HEK293 (cell line): ENCODE results near the gene ZNF444.

ENCODE experiments used
- CTCF ChIA-PET: fragments of 350-600 bp; formaldehyde crosslinking; extraction: SDS; loops from one replicate; lab custom pipeline; 2021; ENCODE audit warnings: antibody characterized with exemption; lab: Yijun Ruan, JAX
- POLR2A ChIA-PET: fragments of 300-600 bp; formaldehyde crosslinking; extraction: SDS; loops from one replicate; lab custom pipeline; 2020; ENCODE audit warnings: antibody characterized with exemption, inconsistent platforms; lab: Yijun Ruan, JAX
- H3K27ac ChIP-seq: fragments of 200-500 bp; sonication (Bioruptor generic); 2 replicates; pipeline ENCODE4 v1.5.1; 2014; ENCODE audit warnings: low read depth, low read length, control low read depth, inconsistent platforms; ENCODE audit errors: extremely low read depth
- H3K36me3 ChIP-seq, 2 experiments: fragments of 200-500 bp in 1 of 2; sonication (Bioruptor generic) in 1 of 2; 1 replicate in 1 of 2; 2 replicates in 1 of 2; pipeline ENCODE4 v1.5.1; 2014 to 2017; ENCODE audit warnings: inconsistent platforms in 2 of 2, low read length in 2 of 2; ENCODE audit not compliant: control insufficient read depth in 2 of 2, insufficient read depth in 1 of 2
- H3K4me1 ChIP-seq: fragments of 200-500 bp; sonication (Bioruptor generic); 2 replicates; pipeline ENCODE4 v1.5.1; 2014; ENCODE audit warnings: mild to moderate bottlenecking, low read length, inconsistent platforms; ENCODE audit not compliant: control insufficient read depth, insufficient read depth
- H3K4me3 ChIP-seq: 2 replicates; pipeline ENCODE4 v1.5.1; 2011; ENCODE audit warnings: low read depth, mild to moderate bottlenecking, control low read depth, low read length, moderate library complexity
- H3K9me3 ChIP-seq: fragments of 200-500 bp; sonication (Bioruptor generic); 2 replicates; pipeline ENCODE4 v1.5.1; 2014; ENCODE audit warnings: low read depth, low read length, inconsistent platforms; ENCODE audit not compliant: control insufficient read depth, insufficient read depth
- EGR2 ChIP-seq: fragments of 450-650 bp; formaldehyde crosslinking; IDR thresholded peaks from 2 replicates; pipeline ENCODE4 v1.5.1; 2016; ENCODE audit warnings: low read depth, missing biosample characterization, missing genetic modification characterization
- GLIS1 ChIP-seq: fragments of 450-650 bp; formaldehyde crosslinking; IDR thresholded peaks from 2 replicates; pipeline ENCODE4 v1.5.1; 2016; ENCODE audit warnings: missing biosample characterization, missing genetic modification characterization
- SP2 ChIP-seq: fragments of 450-650 bp; formaldehyde crosslinking; IDR thresholded peaks from 2 replicates; pipeline ENCODE4 v1.5.1; 2016; ENCODE audit warnings: missing biosample characterization, missing genetic modification characterization
- SP7 ChIP-seq: fragments of 450-650 bp; formaldehyde crosslinking; IDR thresholded peaks from 2 replicates; pipeline ENCODE4 v1.5.1; 2016; ENCODE audit warnings: missing biosample characterization, missing genetic modification characterization
- ZBTB7A ChIP-seq: fragments of 450-650 bp; formaldehyde crosslinking; IDR thresholded peaks from 2 replicates; pipeline ENCODE4 v1.5.1; 2016; ENCODE audit warnings: low read depth, missing biosample characterization, missing genetic modification characterization
- ZEB2 ChIP-seq: fragments of 450-650 bp; formaldehyde crosslinking; IDR thresholded peaks from 2 replicates; pipeline ENCODE4 v1.5.1; 2016; ENCODE audit warnings: missing biosample characterization, missing genetic modification characterization
- ZFHX2 ChIP-seq: fragments of 450-650 bp; formaldehyde crosslinking; conservative IDR thresholded peaks from 2 replicates; pipeline ENCODE4 v1.5.1; 2016; ENCODE audit warnings: missing biosample characterization, missing genetic modification characterization
- ZIC2 ChIP-seq: fragments of 450-650 bp; formaldehyde crosslinking; IDR thresholded peaks from 2 replicates; pipeline ENCODE4 v1.5.1; 2016; ENCODE audit warnings: missing biosample characterization, missing genetic modification characterization
- ZNF132 ChIP-seq: fragments of 450-650 bp; formaldehyde crosslinking; IDR thresholded peaks from 2 replicates; pipeline ENCODE4 v1.5.1; 2017; ENCODE audit warnings: missing biosample characterization, missing genetic modification characterization, borderline replicate concordance
- ZNF174 ChIP-seq: fragments of 450-650 bp; formaldehyde crosslinking; IDR thresholded peaks from 2 replicates; pipeline ENCODE4 v1.5.0; 2017; ENCODE audit warnings: missing biosample characterization, mild to moderate bottlenecking, missing genetic modification characterization
- ZNF202 ChIP-seq: fragments of 450-650 bp; formaldehyde crosslinking; IDR thresholded peaks from 2 replicates; pipeline ENCODE4 v1.5.1; 2016; ENCODE audit warnings: missing biosample characterization, missing genetic modification characterization, borderline replicate concordance
- ZNF248 ChIP-seq: fragments of 450-650 bp; formaldehyde crosslinking; IDR thresholded peaks from 2 replicates; pipeline ENCODE4 v1.5.1; 2017; ENCODE audit warnings: missing biosample characterization, missing genetic modification characterization
- ZNF548 ChIP-seq: fragments of 450-650 bp; formaldehyde crosslinking; IDR thresholded peaks from 2 replicates; pipeline ENCODE4 v1.5.1; 2016; ENCODE audit warnings: missing biosample characterization, missing genetic modification characterization
- ZNF561 ChIP-seq: fragments of 450-650 bp; IDR thresholded peaks from 2 replicates; pipeline ENCODE4 v1.5.1; 2018; ENCODE audit warnings: missing biosample characterization, missing genetic modification characterization, borderline replicate concordance
- ZNF585B ChIP-seq: fragments of 450-650 bp; formaldehyde crosslinking; IDR thresholded peaks from 2 replicates; pipeline ENCODE4 v1.5.1; 2016; ENCODE audit warnings: missing biosample characterization, missing genetic modification characterization
- ZNF600 ChIP-seq: fragments of 450-650 bp; formaldehyde crosslinking; IDR thresholded peaks from 2 replicates; pipeline ENCODE4 v1.5.1; 2016; ENCODE audit warnings: missing biosample characterization, missing genetic modification characterization
- ZNF707 ChIP-seq: fragments of 450-650 bp; formaldehyde crosslinking; IDR thresholded peaks from 2 replicates; pipeline ENCODE4 v1.5.1; 2016; ENCODE audit warnings: missing biosample characterization, missing genetic modification characterization
- ZNF777 ChIP-seq: fragments of 450-650 bp; formaldehyde crosslinking; IDR thresholded peaks from 2 replicates; pipeline ENCODE4 v1.5.1; 2017; ENCODE audit warnings: missing biosample characterization, missing genetic modification characterization, borderline replicate concordance
- ZXDB ChIP-seq: fragments of 450-650 bp; formaldehyde crosslinking; IDR thresholded peaks from 2 replicates; pipeline ENCODE4 v1.5.1; 2016; ENCODE audit warnings: missing biosample characterization, missing genetic modification characterization
- TF ChIP-seq, protein P1 (sequence below): fragments of 450-650 bp; formaldehyde crosslinking; IDR thresholded peaks from 2 replicates; pipeline ENCODE4 v1.5.1; 2016; ENCODE audit warnings: missing biosample characterization, missing genetic modification characterization
- TF ChIP-seq, protein P2 (sequence below): fragments of 450-650 bp; formaldehyde crosslinking; IDR thresholded peaks from 2 replicates; pipeline ENCODE4 v1.5.1; 2016; ENCODE audit warnings: missing biosample characterization, missing genetic modification characterization, borderline replicate concordance

ZNF444 gene

GRCh38 chr19:56110515-56111448, 30.3 kb upstream of the ZNF444 start:
- H3K4me1 ChIP-seq: peaks cover 26% of the 10 kb centered on the region
- peak overlapping the region; percentile 49; the same call in 1 of the 2 replicates for H3K27ac ChIP-seq
- H3K9me3 ChIP-seq: no peaks in the 10 kb centered on the region
- ChIA-PET POLR2A (interaction anchor here (1.2 kb wide), 1 partner anchor 30 kb away, joined by 4 read pairs; the partner anchor contains the start of gene ZNF444), CTCF (no interaction called here)
- no peak overlapping the region for H3K4me3 ChIP-seq
- H3K36me3 ChIP-seq: peaks cover 0 to 6% of the 10 kb centered on the region in 2 experiments; a peak in 2 of 3 replicates
- TF ChIP-seq GLIS1 (tag by site-specific recombination) (peak; percentile 45; the same call in 1 of the 2 replicates), ZNF132 (tag by site-specific recombination) (no peak), ZNF548 (no peak), ZIC2 (peak; percentile 91), ZFHX2 (0 out of 2 replicates have a peak, but pooled peaks have one; percentile 32), EGR2 (tag by site-specific recombination) (peak; percentile 56), ZNF777 (no peak), ZNF248 (no peak), ZNF707 (no peak), ZNF561 (no peak), ZNF202 (tag by site-specific recombination) (no peak), ZNF174 (no peak)
- TF ChIP-seq, protein P1, sequence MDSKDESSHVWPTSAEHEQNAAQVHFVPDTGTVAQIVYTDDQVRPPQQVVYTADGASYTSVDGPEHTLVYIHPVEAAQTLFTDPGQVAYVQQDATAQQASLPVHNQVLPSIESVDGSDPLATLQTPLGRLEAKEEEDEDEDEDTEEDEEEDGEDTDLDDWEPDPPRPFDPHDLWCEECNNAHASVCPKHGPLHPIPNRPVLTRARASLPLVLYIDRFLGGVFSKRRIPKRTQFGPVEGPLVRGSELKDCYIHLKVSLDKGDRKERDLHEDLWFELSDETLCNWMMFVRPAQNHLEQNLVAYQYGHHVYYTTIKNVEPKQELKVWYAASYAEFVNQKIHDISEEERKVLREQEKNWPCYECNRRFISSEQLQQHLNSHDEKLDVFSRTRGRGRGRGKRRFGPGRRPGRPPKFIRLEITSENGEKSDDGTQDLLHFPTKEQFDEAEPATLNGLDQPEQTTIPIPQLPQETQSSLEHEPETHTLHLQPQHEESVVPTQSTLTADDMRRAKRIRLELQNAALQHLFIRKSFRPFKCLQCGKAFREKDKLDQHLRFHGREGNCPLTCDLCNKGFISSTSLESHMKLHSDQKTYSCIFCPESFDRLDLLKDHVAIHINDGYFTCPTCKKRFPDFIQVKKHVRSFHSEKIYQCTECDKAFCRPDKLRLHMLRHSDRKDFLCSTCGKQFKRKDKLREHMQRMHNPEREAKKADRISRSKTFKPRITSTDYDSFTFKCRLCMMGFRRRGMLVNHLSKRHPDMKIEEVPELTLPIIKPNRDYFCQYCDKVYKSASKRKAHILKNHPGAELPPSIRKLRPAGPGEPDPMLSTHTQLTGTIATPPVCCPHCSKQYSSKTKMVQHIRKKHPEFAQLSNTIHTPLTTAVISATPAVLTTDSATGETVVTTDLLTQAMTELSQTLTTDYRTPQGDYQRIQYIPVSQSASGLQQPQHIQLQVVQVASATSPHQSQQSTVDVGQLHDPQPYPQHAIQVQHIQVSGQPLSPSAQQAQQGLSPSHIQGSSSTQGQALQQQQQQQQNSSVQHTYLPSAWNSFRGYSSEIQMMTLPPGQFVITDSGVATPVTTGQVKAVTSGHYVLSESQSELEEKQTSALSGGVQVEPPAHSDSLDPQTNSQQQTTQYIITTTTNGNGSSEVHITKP (tag by site-specific recombination): peak; percentile 67
- TF ChIP-seq, all 188 proteins: peak for 5

DNA sequence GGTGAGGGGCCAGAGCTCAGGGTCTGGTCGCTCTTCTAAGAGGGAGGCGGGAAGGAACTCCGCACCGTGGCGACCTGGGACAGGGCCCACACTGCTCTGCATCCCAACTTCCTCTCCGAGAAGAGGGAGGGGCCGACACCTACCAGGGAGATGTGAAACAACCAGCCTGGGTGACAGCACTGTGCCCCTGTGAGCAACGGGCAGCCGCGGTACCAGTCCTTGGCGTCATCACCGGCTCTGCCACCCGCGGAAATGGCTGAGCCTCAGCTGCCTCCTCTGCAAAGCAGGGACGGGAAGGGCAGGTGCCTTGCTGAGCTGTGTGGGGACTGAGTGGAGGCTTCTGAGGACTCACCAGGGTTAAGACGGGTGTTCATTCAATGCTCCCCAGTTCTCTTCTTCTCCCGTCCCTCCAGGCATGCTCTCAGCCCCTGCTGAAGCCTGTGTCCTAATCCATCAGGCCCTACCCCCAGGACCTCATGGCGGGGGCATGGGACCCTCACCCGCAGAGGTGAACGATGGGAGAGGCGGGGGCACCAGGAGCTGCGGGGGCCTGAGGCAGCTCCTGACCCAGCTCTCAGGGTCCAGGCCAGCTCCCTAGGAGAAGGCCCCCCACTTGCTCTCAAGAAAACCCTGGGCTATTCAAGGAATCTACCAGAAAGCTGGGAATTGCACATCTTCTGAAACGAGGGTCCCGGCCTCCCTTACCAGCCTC, 29.3 kb upstream of the ZNF444 start:
- TF ChIP-seq SP2: peak; percentile 38
- no peak for TF ChIP-seq ZNF585B
- TF ChIP-seq ZNF600 (tag by site-specific recombination): 0 out of 2 replicates have a peak, but pooled peaks have one; percentile 14
- peak; percentile 25; the same call in 1 of the 2 replicates for TF ChIP-seq ZXDB (tag by site-specific recombination)
- ChIA-PET POLR2A (no interaction called here), CTCF (interaction anchor here (0.6 kb wide), 1 partner anchor 52 kb away, joined by 3 read pairs; no protein-coding TSS in a partner anchor)
- Histone ChIP-seq H3K4me3 (no peak overlapping the region), H3K4me1 (peaks cover 22% of the 10 kb centered on the region), H3K9me3 (no peaks in the 10 kb centered on the region), H3K27ac (no peak overlapping the region), H3K36me3 (peaks cover 0 to 7% of the 10 kb centered on the region in 2 experiments; a peak in 2 of 3 replicates)

GRCh38 chr19:56112313-56112709, 28.8 kb upstream of the ZNF444 start:
- Histone ChIP-seq H3K36me3 (peaks cover 0 to 10% of the 10 kb centered on the region in 2 experiments; a peak in 2 of 3 replicates), H3K9me3 (no peaks in the 10 kb centered on the region), H3K4me1 (peaks cover 22% of the 10 kb centered on the region), H3K27ac (no peak overlapping the region), H3K4me3 (no peak overlapping the region)
- TF ChIP-seq ZBTB7A (tag by site-specific recombination) (no peak), SP7 (tag by site-specific recombination) (0 out of 2 replicates have a peak, but pooled peaks have one; percentile 31), SP2 (0 out of 2 replicates have a peak, but pooled peaks have one; percentile 17), ZEB2 (tag by site-specific recombination) (no peak)
- TF ChIP-seq, protein P2, sequence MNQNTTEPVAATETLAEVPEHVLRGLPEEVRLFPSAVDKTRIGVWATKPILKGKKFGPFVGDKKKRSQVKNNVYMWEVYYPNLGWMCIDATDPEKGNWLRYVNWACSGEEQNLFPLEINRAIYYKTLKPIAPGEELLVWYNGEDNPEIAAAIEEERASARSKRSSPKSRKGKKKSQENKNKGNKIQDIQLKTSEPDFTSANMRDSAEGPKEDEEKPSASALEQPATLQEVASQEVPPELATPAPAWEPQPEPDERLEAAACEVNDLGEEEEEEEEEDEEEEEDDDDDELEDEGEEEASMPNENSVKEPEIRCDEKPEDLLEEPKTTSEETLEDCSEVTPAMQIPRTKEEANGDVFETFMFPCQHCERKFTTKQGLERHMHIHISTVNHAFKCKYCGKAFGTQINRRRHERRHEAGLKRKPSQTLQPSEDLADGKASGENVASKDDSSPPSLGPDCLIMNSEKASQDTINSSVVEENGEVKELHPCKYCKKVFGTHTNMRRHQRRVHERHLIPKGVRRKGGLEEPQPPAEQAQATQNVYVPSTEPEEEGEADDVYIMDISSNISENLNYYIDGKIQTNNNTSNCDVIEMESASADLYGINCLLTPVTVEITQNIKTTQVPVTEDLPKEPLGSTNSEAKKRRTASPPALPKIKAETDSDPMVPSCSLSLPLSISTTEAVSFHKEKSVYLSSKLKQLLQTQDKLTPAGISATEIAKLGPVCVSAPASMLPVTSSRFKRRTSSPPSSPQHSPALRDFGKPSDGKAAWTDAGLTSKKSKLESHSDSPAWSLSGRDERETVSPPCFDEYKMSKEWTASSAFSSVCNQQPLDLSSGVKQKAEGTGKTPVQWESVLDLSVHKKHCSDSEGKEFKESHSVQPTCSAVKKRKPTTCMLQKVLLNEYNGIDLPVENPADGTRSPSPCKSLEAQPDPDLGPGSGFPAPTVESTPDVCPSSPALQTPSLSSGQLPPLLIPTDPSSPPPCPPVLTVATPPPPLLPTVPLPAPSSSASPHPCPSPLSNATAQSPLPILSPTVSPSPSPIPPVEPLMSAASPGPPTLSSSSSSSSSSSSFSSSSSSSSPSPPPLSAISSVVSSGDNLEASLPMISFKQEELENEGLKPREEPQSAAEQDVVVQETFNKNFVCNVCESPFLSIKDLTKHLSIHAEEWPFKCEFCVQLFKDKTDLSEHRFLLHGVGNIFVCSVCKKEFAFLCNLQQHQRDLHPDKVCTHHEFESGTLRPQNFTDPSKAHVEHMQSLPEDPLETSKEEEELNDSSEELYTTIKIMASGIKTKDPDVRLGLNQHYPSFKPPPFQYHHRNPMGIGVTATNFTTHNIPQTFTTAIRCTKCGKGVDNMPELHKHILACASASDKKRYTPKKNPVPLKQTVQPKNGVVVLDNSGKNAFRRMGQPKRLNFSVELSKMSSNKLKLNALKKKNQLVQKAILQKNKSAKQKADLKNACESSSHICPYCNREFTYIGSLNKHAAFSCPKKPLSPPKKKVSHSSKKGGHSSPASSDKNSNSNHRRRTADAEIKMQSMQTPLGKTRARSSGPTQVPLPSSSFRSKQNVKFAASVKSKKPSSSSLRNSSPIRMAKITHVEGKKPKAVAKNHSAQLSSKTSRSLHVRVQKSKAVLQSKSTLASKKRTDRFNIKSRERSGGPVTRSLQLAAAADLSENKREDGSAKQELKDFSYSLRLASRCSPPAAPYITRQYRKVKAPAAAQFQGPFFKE (tag by site-specific recombination): no peak
- ChIA-PET CTCF (interaction anchor here (0.6 kb wide), 1 partner anchor 52 kb away, joined by 3 read pairs; no protein-coding TSS in a partner anchor), POLR2A (no interaction called here)
